ENCODE measurements around the gene TRIM14.

TRIM14 gene

DNA sequence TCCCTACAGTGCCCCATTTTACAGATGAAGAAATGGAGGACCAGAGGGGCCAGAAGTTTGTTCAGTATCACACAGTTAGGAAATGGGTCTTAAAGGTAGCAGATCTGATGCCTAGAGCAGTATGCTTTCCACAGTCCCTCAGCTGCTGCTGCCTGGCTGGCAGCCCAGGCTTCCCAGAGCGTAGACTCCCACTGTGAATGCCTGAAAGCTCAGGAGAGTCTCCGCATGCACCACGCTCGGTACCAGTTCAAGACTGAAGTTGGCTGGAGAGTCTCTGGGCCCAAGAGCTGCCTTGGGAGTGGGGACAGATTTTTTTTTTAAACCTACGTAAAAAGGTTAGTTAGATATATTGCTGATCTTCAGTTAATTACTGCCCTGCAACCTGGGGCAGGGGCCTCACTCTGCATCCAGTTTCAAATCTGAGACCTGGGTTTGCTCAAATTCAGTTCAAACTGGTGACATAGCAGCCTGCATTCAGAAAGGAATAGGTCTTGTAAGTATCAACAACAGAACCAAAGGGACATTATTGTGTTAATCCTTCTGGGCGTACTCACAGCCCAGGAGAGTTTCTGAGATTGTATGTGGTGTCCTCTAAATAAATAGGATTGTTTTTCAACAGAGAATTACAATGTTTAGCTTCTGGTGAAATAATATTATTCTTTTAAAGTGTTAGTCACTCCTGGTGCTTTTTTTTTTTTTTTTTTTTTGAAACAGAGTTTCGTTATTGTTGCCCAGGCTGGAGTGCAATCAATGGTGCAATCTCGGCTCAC lies 54.2 kb downstream of the TRIM14 start:
- TF ChIP-seq, protein P1, sequence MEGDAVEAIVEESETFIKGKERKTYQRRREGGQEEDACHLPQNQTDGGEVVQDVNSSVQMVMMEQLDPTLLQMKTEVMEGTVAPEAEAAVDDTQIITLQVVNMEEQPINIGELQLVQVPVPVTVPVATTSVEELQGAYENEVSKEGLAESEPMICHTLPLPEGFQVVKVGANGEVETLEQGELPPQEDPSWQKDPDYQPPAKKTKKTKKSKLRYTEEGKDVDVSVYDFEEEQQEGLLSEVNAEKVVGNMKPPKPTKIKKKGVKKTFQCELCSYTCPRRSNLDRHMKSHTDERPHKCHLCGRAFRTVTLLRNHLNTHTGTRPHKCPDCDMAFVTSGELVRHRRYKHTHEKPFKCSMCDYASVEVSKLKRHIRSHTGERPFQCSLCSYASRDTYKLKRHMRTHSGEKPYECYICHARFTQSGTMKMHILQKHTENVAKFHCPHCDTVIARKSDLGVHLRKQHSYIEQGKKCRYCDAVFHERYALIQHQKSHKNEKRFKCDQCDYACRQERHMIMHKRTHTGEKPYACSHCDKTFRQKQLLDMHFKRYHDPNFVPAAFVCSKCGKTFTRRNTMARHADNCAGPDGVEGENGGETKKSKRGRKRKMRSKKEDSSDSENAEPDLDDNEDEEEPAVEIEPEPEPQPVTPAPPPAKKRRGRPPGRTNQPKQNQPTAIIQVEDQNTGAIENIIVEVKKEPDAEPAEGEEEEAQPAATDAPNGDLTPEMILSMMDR (IDR thresholded peaks at IDR 0.05), result no peak
- Histone ChIP-seq H3K36me3 (peaks cover 13% of the 10 kb centered on the region), H3K27ac (peak overlapping the region; percentile 48), H3K4me1 (ENCODE audit: control insufficient read depth in 1 of 2, insufficient read depth in 1 of 2, low read depth in 1 of 2, low read length in 1 of 2) (peaks cover 4 to 5% of the 10 kb centered on the region in 2 experiments), H3K9me3 (no peaks in the 10 kb centered on the region), H3K4me3 (ENCODE audit: low read depth in 1 of 2, low read length in 1 of 2) (no peak overlapping the region), H3K27me3 (no peaks in the 10 kb centered on the region)

DNA sequence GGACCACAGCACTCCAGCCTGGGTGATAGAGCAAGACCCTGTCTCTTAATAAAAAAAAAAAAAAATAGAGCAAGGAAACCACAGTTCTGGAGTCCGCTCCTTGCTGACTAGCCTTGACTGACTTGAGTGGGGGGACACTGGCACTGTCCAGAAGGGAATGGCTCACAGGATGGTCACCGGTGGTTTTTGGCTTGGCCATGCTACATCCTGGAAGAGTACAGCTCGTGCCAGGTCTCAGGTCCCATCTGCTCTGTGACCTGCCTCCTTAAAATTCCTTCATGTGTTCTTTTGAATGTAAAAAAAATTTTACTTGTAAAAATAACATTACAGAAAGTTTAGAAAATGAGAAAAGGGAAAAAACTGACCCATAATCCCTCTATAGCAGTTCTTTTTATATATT lies 56.9 kb downstream of the TRIM14 start:
- TF ChIP-seq, protein P1 (IDR thresholded peaks at IDR 0.05), result no peak
- H3K36me3 ChIP-seq, result peaks cover 13% of the 10 kb centered on the region
- H3K4me3 ChIP-seq (ENCODE audit: low read depth in 1 of 2, low read length in 1 of 2), result no peak overlapping the region
- H3K4me1 ChIP-seq (ENCODE audit: control insufficient read depth in 1 of 2, insufficient read depth in 1 of 2, low read depth in 1 of 2, low read length in 1 of 2), result peaks cover 16 to 18% of the 10 kb centered on the region in 2 experiments
- H3K27me3 ChIP-seq, result no peaks in the 10 kb centered on the region
- no peaks in the 10 kb centered on the region for H3K9me3 ChIP-seq
- H3K27ac ChIP-seq, result no peak overlapping the region

GRCh38 chr9:98057138-98057799 lies 61.8 kb downstream of the TRIM14 start:
- TF ChIP-seq, protein P1 (IDR thresholded peaks at IDR 0.05), result no peak
- H3K4me1 ChIP-seq (ENCODE audit: control insufficient read depth in 1 of 2, insufficient read depth in 1 of 2, low read depth in 1 of 2, low read length in 1 of 2), result peaks cover 21 to 22% of the 10 kb centered on the region in 2 experiments

DNA sequence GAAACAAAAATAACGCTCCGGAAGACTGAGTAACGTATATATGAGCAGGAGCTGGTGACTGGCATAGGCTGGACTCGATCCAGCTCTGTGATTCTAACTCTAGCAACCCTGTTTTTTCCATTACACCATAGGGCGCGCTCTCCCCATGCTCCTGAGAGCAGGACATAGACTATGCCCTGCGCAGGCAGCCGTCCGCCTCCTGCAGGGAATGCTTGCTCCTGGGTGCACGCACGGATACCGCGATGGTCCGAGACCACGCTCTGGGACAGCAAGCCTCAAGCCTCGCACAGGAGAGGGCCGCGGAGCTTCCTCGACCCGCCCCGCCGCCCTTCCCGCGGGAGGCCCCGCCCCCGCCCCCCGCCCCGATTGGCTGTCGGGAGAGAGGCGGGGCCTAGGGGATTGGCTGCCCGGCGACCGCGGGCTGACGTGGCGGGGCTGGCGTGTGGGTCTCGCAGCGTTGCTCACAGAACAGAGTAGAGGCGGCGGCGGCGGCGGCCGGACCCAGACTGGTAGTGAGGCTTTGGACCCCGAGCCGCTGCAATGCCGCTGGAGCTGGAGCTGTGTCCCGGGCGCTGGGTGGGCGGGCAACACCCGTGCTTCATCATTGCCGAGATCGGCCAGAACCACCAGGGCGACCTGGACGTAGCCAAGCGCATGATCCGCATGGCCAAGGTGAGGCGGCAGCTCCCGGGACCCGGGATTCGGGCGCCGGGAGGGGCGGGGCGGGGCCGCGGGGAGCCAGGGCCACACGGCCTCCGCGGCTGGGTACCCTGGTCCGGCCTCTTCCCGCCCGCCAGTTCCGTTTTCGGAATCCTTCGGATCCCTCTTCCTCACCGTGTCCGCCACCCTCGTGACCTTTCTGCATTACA lies 62.5 kb downstream of the TRIM14 start, which contains the start of gene NANS:
Gene NANS (plus strand): TSS at position 464 of the 869 bp plus-strand sequence. CDS start 77 bp downstream, at position 541.
- peaks cover 6% of the 10 kb centered on the region for H3K36me3 ChIP-seq
- no peaks in the 10 kb centered on the region for H3K27me3 ChIP-seq
- H3K4me1 ChIP-seq (ENCODE audit: control insufficient read depth in 1 of 2, insufficient read depth in 1 of 2, low read depth in 1 of 2, low read length in 1 of 2), result peaks cover 21 to 22% of the 10 kb centered on the region in 2 experiments
- peak within 1 kb of the TSS; percentile 88 to 98 for H3K4me3 ChIP-seq (ENCODE audit: low read depth in 1 of 2, low read length in 1 of 2)
- H3K27ac ChIP-seq, result peak within 1 kb of the TSS; percentile 96
- TF ChIP-seq, protein P1 (IDR thresholded peaks at IDR 0.05), result peak; percentile 42
- no peaks in the 10 kb centered on the region for H3K9me3 ChIP-seq

More at GRCh38 chr9:98057138-98057799, 61.8 kb downstream of the TRIM14 start:
- Histone ChIP-seq H3K27me3 (no peaks in the 10 kb centered on the region), H3K4me3 (ENCODE audit: low read depth in 1 of 2, low read length in 1 of 2) (peak overlapping the region; percentile 88 to 98), H3K36me3 (peaks cover 6% of the 10 kb centered on the region), H3K27ac (peak overlapping the region; percentile 96), H3K9me3 (no peaks in the 10 kb centered on the region)

GRCh38 chr9:98054376-98054951 lies 64.6 kb downstream of the TRIM14 start:
- Histone ChIP-seq H3K4me3 (ENCODE audit: low read depth in 1 of 2, low read length in 1 of 2) (no peak overlapping the region), H3K9me3 (no peaks in the 10 kb centered on the region)
- TF ChIP-seq, protein P1 (IDR thresholded peaks at IDR 0.05), result no peak

More at GRCh38 chr9:98054376-98054951, 64.6 kb downstream of the TRIM14 start:
- Histone ChIP-seq H3K27me3 (no peaks in the 10 kb centered on the region), H3K36me3 (no peaks in the 10 kb centered on the region), H3K4me1 (ENCODE audit: control insufficient read depth in 1 of 2, insufficient read depth in 1 of 2, low read depth in 1 of 2, low read length in 1 of 2) (peaks cover 21 to 22% of the 10 kb centered on the region in 2 experiments), H3K27ac (no peak overlapping the region)

Data from neutrophil (primary cell).